ENCODE data around the gene SAMD4A. TPM values are rescaled to one million over a fixed set of nuclear protein-coding genes. Genes with fewer than 3 reads are reported as not detected.

Gene SAMD4A
- total RNA-seq, 1 experiment from 2014 or later: 9.6 TPM

GRCh38 chr14:54777395-54777794 is 210.5 kb downstream of the SAMD4A start:
- Histone ChIP-seq H2AK5ac (ENCODE audit: insufficient read length, low read length) (no peak overlapping the region), H3K56ac (ENCODE audit: insufficient read length, low read depth, low read length) (no peak overlapping the region), H2BK15ac (ENCODE audit: low read depth, low read length) (no peak overlapping the region), H3K23me2 (ENCODE audit: insufficient read length, low read depth, low read length, poor library complexity, severe bottlenecking) (no peaks in the 10 kb centered on the region), H3K9me3 (ENCODE audit: control insufficient read depth, low read depth, low read length) (no peaks in the 10 kb centered on the region), H3K27me3 (ENCODE audit: insufficient read depth, low read length) (no peaks in the 10 kb centered on the region), H3K9ac (ENCODE audit: extremely low read depth, insufficient read length, low read length) (no peak overlapping the region), H3K4ac (ENCODE audit: low read depth, low read length) (no peak overlapping the region), H2BK12ac (ENCODE audit: insufficient read length, low read depth, low read length) (no peak overlapping the region), H3K23ac (ENCODE audit: insufficient read length, low read depth, low read length) (no peak overlapping the region), H3K4me2 (ENCODE audit: insufficient read depth, insufficient read length, low read length) (no peak overlapping the region), H3K79me1 (ENCODE audit: insufficient read depth, low read depth, low read length, poor library complexity, severe bottlenecking) (no peaks in the 10 kb centered on the region), H3K18ac (ENCODE audit: insufficient read length, low read depth, low read length) (no peak overlapping the region), H2BK20ac (ENCODE audit: low read depth, low read length, poor library complexity, severe bottlenecking) (no peak overlapping the region), H3K79me2 (ENCODE audit: insufficient read depth, low read length) (no peaks in the 10 kb centered on the region), H3T11ph (ENCODE audit: low read length) (no peak overlapping the region), H3K27ac (ENCODE audit: insufficient read length, low read depth, low read length) (no peak overlapping the region), H2BK5ac (ENCODE audit: insufficient read length, low read length) (no peak overlapping the region), H4K5ac (ENCODE audit: insufficient read length, low read depth, low read length) (no peak overlapping the region), H4K20me1 (ENCODE audit: control insufficient read depth, insufficient read depth, insufficient read length) (no peaks in the 10 kb centered on the region), H2AFZ (ENCODE audit: low read length) (no peak overlapping the region), H4K91ac (ENCODE audit: insufficient read length, low read depth, low read length) (no peak overlapping the region), H3K4me1 (ENCODE audit: insufficient read depth, low read length) (peaks cover 9% of the 10 kb centered on the region; the same call in 1 of the 2 replicates), H2BK120ac (ENCODE audit: low read depth, low read length, poor library complexity, severe bottlenecking) (no peak overlapping the region), H4K8ac (replicated peaks; ENCODE audit: insufficient read length, low read depth, low read length) (no peak overlapping the region), H3K14ac (ENCODE audit: insufficient read depth, low read length) (no peak overlapping the region; the same call in 1 of the 2 replicates)
- DNase-seq: no peak
- TF ChIP-seq CTCF (conservative IDR thresholded peaks at IDR 0.05): no peak
- 0 out of 7 replicates have a peak overlapping the region, but pooled peaks of 1 of the 3 experiments have one; percentile 68 for H3K27ac Mint-ChIP-seq
- 0 out of 7 replicates have a peak, but pooled peaks cover 0 to 1% (median 0%) of the 10 kb centered on the region in 3 experiments for H3K36me3 Mint-ChIP-seq (ENCODE audit: insufficient read depth in 1 of 3, low read depth in 3 of 3)
- no peaks in the 10 kb centered on the region for H3K9me3 Mint-ChIP-seq
- H3K4me3 Mint-ChIP-seq: no peak overlapping the region
- H3K27me3 Mint-ChIP-seq (ENCODE audit: low read depth): no peaks in the 10 kb centered on the region; the same call in 1 of the 2 replicates
- peaks cover 16 to 17% of the 10 kb centered on the region in 2 experiments for H3K4me1 Mint-ChIP-seq
- WGBS (ENCODE audit: extremely low coverage, insufficient read length, low lambda C conversion rate): no CpG with 5 or more reads among the region's 8 CpGs
